ENCODE data around the gene VPS26C. TPM values are rescaled to one million over a fixed set of nuclear protein-coding genes. Genes with fewer than 3 reads are reported as not detected.
"Not testable (repeated sequence)": the region's sequence is repeated elsewhere in the genome, so short reads cannot be mapped to it uniquely, and the experiment has no call there.

Gene VPS26C
- total RNA-seq, 2 experiments from 2014 or later, result 70.9 to 73.4 TPM

DNA sequence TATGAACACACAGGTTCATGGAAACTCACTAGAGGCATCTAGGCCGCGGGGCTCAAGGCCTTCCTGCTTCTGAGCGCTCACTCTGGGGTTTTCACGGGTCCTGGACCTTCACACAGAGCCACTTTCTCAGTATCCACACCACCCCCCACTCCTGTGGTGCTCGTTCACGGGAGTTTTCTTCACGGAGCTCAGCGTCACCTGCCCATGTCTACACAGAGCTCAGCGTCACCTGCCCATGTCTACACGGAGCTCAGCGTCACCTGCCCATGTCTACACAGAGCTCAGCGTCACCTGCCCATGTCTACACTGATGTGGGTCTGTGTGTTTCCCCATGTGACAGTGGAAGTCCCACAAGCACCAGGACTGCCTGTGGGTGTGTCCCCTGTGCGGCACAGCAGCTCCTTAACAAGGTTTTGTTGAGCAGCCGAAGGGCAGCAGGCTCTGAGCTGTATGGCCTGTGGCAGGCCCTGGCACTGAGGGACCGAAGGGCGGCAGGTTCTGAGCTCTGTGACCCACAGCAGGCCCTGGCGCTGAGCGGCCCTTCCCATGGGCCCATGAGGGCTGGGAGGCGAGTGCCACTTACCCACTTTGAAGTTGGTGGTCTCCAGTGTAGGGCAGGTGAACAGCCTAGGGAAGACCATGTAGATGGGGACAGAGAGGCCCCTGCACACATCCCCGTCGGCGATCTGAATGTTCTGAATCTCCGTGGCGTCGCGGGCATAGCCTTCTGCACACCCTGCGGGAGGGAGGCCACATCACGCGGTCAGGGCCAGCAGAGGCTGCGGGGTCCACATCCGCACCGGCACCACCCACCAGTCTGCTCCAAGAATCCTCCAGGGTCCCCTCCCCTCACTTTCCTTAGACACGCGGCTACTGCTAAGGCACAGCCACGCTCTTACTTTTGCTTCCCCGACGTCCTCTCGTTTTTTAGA, 39.8 kb downstream of the VPS26C start:
- ChIA-PET POLR2A (interaction anchor here (1.1 to 1.4 kb wide), 2 partner anchors 16 to 21 kb away, joined by 3 read pairs; no protein-coding TSS in a partner anchor), CTCF (no interaction called here)
- TF ChIP-seq, protein P1, sequence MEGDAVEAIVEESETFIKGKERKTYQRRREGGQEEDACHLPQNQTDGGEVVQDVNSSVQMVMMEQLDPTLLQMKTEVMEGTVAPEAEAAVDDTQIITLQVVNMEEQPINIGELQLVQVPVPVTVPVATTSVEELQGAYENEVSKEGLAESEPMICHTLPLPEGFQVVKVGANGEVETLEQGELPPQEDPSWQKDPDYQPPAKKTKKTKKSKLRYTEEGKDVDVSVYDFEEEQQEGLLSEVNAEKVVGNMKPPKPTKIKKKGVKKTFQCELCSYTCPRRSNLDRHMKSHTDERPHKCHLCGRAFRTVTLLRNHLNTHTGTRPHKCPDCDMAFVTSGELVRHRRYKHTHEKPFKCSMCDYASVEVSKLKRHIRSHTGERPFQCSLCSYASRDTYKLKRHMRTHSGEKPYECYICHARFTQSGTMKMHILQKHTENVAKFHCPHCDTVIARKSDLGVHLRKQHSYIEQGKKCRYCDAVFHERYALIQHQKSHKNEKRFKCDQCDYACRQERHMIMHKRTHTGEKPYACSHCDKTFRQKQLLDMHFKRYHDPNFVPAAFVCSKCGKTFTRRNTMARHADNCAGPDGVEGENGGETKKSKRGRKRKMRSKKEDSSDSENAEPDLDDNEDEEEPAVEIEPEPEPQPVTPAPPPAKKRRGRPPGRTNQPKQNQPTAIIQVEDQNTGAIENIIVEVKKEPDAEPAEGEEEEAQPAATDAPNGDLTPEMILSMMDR (IDR thresholded peaks at IDR 0.05), result no peak
- Mint-ChIP-seq H3K9me3 (no peaks in the 10 kb centered on the region), H3K4me1 (ENCODE audit: low read depth) (peaks cover 53% of the 10 kb centered on the region), H3K27ac (peak overlapping the region; percentile 61), H3K4me3 (no peak overlapping the region), H3K27me3 (no peaks in the 10 kb centered on the region), H3K36me3 (ENCODE audit: low read depth) (peaks cover 76% of the 10 kb centered on the region)
- intact Hi-C loops (cut with micrococcal nuclease), result loop anchor here (5.0 kb wide), 1 partner anchor 35 kb away; no protein-coding TSS in a partner anchor
- DNase-seq (no peak), ATAC-seq (no peak)

DNA sequence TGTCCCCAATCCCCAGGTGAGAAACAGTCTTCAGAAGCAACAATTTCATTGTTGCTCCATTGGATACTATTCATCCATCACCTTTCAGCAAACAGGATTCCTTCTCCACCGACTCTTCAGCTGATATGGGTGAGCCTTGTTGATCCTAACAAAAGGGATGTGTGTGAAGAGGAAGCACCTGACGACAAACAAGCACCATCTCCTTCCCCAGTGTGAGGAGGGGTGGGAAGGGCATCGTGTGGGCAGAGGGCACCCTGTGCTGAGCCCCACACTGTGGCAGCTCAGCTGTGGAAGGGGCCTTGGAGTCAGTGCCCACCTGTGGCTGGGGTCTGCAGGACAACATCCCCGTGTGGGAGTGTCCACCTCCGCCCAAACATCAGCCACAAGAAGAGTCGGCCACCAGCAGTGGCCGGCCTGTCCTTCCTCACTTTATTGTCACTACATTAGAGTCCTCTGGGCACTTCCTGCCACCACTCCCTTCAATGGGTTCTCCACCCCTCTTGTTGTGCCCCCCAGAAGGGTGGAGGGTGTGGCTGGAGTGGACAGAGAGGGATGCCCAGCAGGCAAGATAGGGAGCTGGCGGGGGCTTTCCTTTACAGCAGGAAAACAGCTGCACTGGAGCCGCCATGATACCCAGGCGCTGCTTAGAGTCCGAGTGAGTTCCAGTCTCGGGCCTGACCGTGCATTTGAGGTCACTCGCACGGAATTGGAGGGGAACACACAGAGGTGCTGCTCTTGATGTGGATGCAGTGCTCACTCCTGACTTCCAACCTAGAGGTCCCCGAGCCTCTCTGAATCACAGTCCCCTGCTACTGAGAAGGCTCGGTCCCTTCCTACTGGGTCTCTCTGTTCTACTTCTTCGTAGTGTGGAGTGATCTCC, 40.9 kb downstream of the VPS26C start:
- Mint-ChIP-seq H3K27me3 (no peaks in the 10 kb centered on the region), H3K9me3 (no peaks in the 10 kb centered on the region), H3K27ac (peak overlapping the region; percentile 95), H3K36me3 (ENCODE audit: low read depth) (peaks cover 78% of the 10 kb centered on the region), H3K4me3 (peak overlapping the region; percentile 53), H3K4me1 (ENCODE audit: low read depth) (peaks cover 56% of the 10 kb centered on the region)
- POLR2A ChIA-PET, result interaction anchor here (1.0 to 1.4 kb wide), 3 partner anchors 22 to 142 kb away, joined by 3 read pairs; no protein-coding TSS in a partner anchor
- CTCF ChIA-PET, result interaction anchor here (1.2 to 1.7 kb wide), 2 partner anchors 237 to 338 kb away, joined by 3 to 4 read pairs; no protein-coding TSS in a partner anchor
- intact Hi-C loops (cut with micrococcal nuclease), result loop anchor here (5.0 kb wide), 1 partner anchor 36 kb away; no protein-coding TSS in a partner anchor
- ATAC-seq (no peak), DNase-seq (no peak)
- TF ChIP-seq, protein P1 (IDR thresholded peaks at IDR 0.05), result no peak

DNA sequence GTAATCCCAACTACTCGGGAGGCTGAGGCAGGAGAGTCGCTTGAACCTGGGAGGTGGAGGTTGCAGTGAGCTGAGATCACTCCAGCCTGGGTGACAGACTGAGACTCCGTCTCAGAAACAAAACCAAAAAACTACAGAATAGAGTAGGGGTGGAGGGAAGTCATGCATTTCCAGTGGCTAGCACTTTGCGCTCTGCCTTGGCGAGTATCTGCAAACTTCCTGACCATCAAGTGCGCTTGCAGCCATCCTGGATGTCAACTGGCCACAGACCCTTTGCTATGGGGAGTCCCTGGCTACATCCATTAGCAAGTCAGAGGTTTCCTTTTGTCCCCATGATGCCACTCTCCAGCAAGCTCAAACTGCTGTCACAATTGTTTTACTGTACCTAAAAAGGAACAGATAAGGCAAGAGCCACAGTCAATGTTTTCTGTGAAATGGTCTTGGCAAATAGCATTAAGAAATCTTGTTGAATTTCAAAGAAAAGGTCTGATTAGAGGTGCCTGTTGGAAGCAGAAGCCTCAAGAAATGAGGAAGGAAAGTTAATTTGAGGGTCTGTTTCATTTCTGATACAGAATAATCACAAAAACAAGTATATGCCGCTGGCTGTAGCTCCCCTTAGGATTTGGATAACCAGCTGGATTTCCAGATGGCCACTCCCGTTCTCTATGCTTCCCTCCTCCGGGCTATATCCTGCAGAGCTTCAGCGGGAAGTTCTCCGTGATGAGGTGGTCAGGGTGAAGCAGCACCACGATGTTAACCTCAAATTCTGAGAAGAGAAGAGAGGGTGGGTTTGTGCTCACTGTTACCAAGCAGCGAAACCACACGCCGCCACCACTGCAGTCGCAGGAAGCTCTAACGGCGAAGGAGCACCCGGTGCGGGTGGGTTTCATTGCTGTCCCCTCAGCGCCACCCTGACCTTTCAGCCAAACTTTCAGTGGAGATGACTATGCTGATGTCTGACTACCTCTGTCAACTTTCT, 42.0 kb downstream of the VPS26C start:
- Mint-ChIP-seq H3K9me3 (no peaks in the 10 kb centered on the region), H3K27me3 (no peaks in the 10 kb centered on the region), H3K36me3 (ENCODE audit: low read depth) (peaks cover 74% of the 10 kb centered on the region), H3K4me1 (ENCODE audit: low read depth) (peaks cover 57% of the 10 kb centered on the region), H3K4me3 (peak overlapping the region; percentile 53), H3K27ac (peak overlapping the region; percentile 95)
- TF ChIP-seq, protein P1 (IDR thresholded peaks at IDR 0.05), result no peak
- peak; percentile 92 for DNase-seq
- intact Hi-C loops (cut with micrococcal nuclease), result loop anchor here (5.0 kb wide), 1 partner anchor 37 kb away; no protein-coding TSS in a partner anchor
- POLR2A ChIA-PET, result interaction anchor here (0.6 to 1.5 kb wide), 8 partner anchors 26 to 208 kb away, joined by 3 to 4 read pairs (median 3); no protein-coding TSS in a partner anchor
- CTCF ChIA-PET, result interaction anchor here (1.2 to 1.7 kb wide), 2 partner anchors 239 to 339 kb away, joined by 3 to 4 read pairs; no protein-coding TSS in a partner anchor
- peak; percentile 63 for ATAC-seq

DNA sequence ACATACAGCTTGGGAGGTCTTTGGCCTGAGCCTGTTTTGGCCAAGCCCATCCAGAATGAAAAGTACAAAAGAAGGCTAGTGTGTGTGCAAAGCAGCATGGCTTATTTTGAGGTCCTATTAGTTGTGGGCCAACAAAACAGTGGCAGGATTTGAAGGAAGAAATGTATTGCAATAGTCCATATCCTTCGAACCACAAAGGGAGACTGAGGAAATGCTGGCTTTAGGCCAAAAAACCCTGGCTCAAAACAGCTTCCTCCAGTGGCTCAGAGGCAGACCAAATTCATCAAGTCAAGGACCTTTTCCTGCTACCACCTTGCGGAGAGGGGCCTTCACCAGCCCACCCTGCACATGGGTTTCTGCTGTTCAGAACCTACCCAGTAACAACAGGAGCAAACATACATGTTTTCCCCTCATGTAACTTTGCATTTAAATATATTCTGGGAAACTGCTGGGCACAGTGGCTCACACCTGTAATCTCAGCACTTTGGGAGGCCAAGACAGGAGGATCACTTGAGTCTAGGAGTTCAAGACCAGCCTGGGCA, 43.3 kb downstream of the VPS26C start:
- peak overlapping the region; percentile 38 for H3K4me3 Mint-ChIP-seq
- peak overlapping the region; percentile 95 for H3K27ac Mint-ChIP-seq
- no peaks in the 10 kb centered on the region for H3K9me3 Mint-ChIP-seq
- ATAC-seq, result no peak
- no peaks in the 10 kb centered on the region for H3K27me3 Mint-ChIP-seq
- no peak for DNase-seq
- ChIA-PET POLR2A (interaction anchor here (1.5 to 2.2 kb wide), 2 partner anchors 27 to 34 kb away, joined by 4 to 11 read pairs; no protein-coding TSS in a partner anchor), CTCF (no interaction called here)
- intact Hi-C loops (cut with micrococcal nuclease), result no loop called here
- TF ChIP-seq, protein P1 (IDR thresholded peaks at IDR 0.05), result no peak
- H3K36me3 Mint-ChIP-seq (ENCODE audit: low read depth), result peaks cover 76% of the 10 kb centered on the region
- H3K4me1 Mint-ChIP-seq (ENCODE audit: low read depth), result peaks cover 65% of the 10 kb centered on the region

DNA sequence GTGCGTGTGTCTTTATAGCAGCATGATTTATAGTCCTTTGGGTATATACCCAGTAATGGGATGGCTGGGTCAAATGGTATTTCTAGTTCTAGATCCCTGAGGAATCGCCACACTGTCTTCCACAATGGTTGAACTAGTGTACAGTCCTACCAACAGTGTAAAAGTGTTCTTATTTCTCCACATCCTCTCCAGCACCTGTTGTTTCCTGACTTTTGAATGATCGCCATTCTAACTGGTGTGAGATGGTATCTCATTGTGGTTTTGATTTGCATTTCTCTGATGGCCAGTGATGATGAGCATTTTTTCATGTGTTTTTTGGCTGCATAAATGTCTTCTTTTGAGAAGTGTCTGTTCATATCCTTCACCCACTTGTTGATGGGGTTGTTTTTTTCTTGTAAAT, 44.9 kb downstream of the VPS26C start:
- peaks cover 63% of the 10 kb centered on the region for H3K36me3 Mint-ChIP-seq (ENCODE audit: low read depth)
- H3K9me3 Mint-ChIP-seq; H3K27me3 Mint-ChIP-seq; ATAC-seq; intact Hi-C loops (cut with micrococcal nuclease); CTCF ChIA-PET; DNase-seq: not testable (repeated sequence)
- peak overlapping the region; percentile 79 for H3K4me3 Mint-ChIP-seq
- POLR2A ChIA-PET, result interaction anchor here (2.2 kb wide), 1 partner anchor 36 kb away, joined by 11 read pairs; no protein-coding TSS in a partner anchor
- peak overlapping the region; percentile 81 for H3K27ac Mint-ChIP-seq
- peaks cover 62% of the 10 kb centered on the region for H3K4me1 Mint-ChIP-seq (ENCODE audit: low read depth)
